ENCODE results near the gene ZFR. TPM values are rescaled to one million over a fixed set of nuclear protein-coding genes. Genes with fewer than 3 reads are reported as not detected.
"Not testable (repeated sequence)": the region's sequence is repeated elsewhere in the genome, so short reads cannot be mapped to it uniquely, and the experiment has no call there.

ZFR gene
- total RNA-seq, 1 experiment from 2014 or later, result 72.7 TPM

- no peak overlapping the region for H3K27ac ChIP-seq (ENCODE audit: low read length)
- intact Hi-C loops (cut with micrococcal nuclease; ENCODE audit: unreplicated experiment) (no loop called here), in situ Hi-C loops (cut with HindIII; ENCODE audit: low pct_unique_long_range_greater_than_20kb, low sequenced_read_pairs) (no loop called here)
- H3K27me3 ChIP-seq (ENCODE audit: control insufficient read depth, insufficient read depth, low read length), result no peaks in the 10 kb centered on the region
- H3K36me3 ChIP-seq (ENCODE audit: control insufficient read depth, insufficient read depth, low read length), result peaks cover 8% of the 10 kb centered on the region; the same call in 1 of the 2 replicates
- no peak for ATAC-seq
- BruUV-seq (replicated peaks), result no TSS peak
- no peaks in the 10 kb centered on the region for H3K4me1 ChIP-seq (ENCODE audit: control insufficient read depth, insufficient read depth, low read length)
- no peaks in the 10 kb centered on the region for H3K9me3 ChIP-seq (ENCODE audit: control insufficient read depth, insufficient read depth, low read depth, low read length)
- H3K4me3 ChIP-seq (ENCODE audit: low read depth in 2 of 2, low read length in 2 of 2), result no peak overlapping the region
- TF ChIP-seq SIN3A (IDR thresholded peaks at IDR 0.05; ENCODE audit: borderline replicate concordance, insufficient read depth, low read depth, low read length), result no peak
- no peak for TF ChIP-seq CTCF (IDR thresholded peaks at IDR 0.05)
- no peak for TF ChIP-seq REST (IDR thresholded peaks at IDR 0.05; ENCODE audit: insufficient read depth in 1 of 2, low read depth in 2 of 2, low read length in 1 of 2)
- no peak for TF ChIP-seq POLR2AphosphoS5 (IDR thresholded peaks at IDR 0.05; ENCODE audit: low read depth, low read length)
- POLR2A ChIA-PET, result interaction anchor here (0.6 kb wide), 1 partner anchor 80 kb away, joined by 6 read pairs; no protein-coding TSS in a partner anchor
- no peak for DNase-seq (ENCODE audit: low read depth, low spot score)
- CTCF ChIA-PET, result no interaction called here
These were observed 74.9 kb downstream of the ZFR start for GRCh38 chr5:32369542-32370155.

GRCh38 chr5:32369032-32369431, 75.5 kb downstream of the ZFR start:
- H3K4me3 ChIP-seq (ENCODE audit: low read depth in 2 of 2, low read length in 2 of 2), result no peak overlapping the region
- no TSS peak for BruUV-seq (replicated peaks)
- no peaks in the 10 kb centered on the region for H3K9me3 ChIP-seq (ENCODE audit: control insufficient read depth, insufficient read depth, low read depth, low read length)
- H3K36me3 ChIP-seq (ENCODE audit: control insufficient read depth, insufficient read depth, low read length), result peaks cover 11% of the 10 kb centered on the region; the same call in 1 of the 2 replicates
- POLR2A ChIA-PET, result no interaction called here
- in situ Hi-C loops (cut with HindIII; ENCODE audit: low pct_unique_long_range_greater_than_20kb, low sequenced_read_pairs), result no loop called here
- intact Hi-C loops (cut with micrococcal nuclease; ENCODE audit: unreplicated experiment), result no loop called here
- DNase-seq (ENCODE audit: low read depth, low spot score), result no peak
- CTCF ChIA-PET, result no interaction called here
- H3K27me3 ChIP-seq (ENCODE audit: control insufficient read depth, insufficient read depth, low read length), result no peaks in the 10 kb centered on the region
- TF ChIP-seq REST (IDR thresholded peaks at IDR 0.05; ENCODE audit: insufficient read depth in 1 of 2, low read depth in 2 of 2, low read length in 1 of 2) (no peak), SIN3A (IDR thresholded peaks at IDR 0.05; ENCODE audit: borderline replicate concordance, insufficient read depth, low read depth, low read length) (no peak), CTCF (IDR thresholded peaks at IDR 0.05) (no peak), POLR2AphosphoS5 (IDR thresholded peaks at IDR 0.05; ENCODE audit: low read depth, low read length) (no peak)
- no peak overlapping the region for H3K27ac ChIP-seq (ENCODE audit: low read length)
- no peaks in the 10 kb centered on the region for H3K4me1 ChIP-seq (ENCODE audit: control insufficient read depth, insufficient read depth, low read length)
- no peak for ATAC-seq

- in situ Hi-C loops (cut with HindIII; ENCODE audit: low pct_unique_long_range_greater_than_20kb, low sequenced_read_pairs); H3K4me3 ChIP-seq (ENCODE audit: low read depth in 2 of 2, low read length in 2 of 2); H3K4me1 ChIP-seq (ENCODE audit: control insufficient read depth, insufficient read depth, low read length); intact Hi-C loops (cut with micrococcal nuclease; ENCODE audit: unreplicated experiment); H3K9me3 ChIP-seq (ENCODE audit: control insufficient read depth, insufficient read depth, low read depth, low read length); ATAC-seq; DNase-seq (ENCODE audit: low read depth, low spot score); BruUV-seq (replicated peaks); H3K27me3 ChIP-seq (ENCODE audit: control insufficient read depth, insufficient read depth, low read length); CTCF ChIA-PET; H3K27ac ChIP-seq (ENCODE audit: low read length): not testable (repeated sequence)
- peaks cover 25% of the 10 kb centered on the region for H3K36me3 ChIP-seq (ENCODE audit: control insufficient read depth, insufficient read depth, low read length)
- POLR2A ChIA-PET, result interaction anchor here (0.6 kb wide), 1 partner anchor 73 kb away, joined by 4 read pairs; no protein-coding TSS in a partner anchor
These were observed 77.3 kb downstream of the ZFR start for GRCh38 chr5:32367271-32367670.

Measured in Panc1 (cell line).